Liver (tissue), 3 donors: ENCODE results near the gene MCU.

Source experiments
- CTCF ChIP-seq: fragments of 150-350 bp; IDR thresholded peaks from 2 replicates; pipeline ENCODE4 v1.5.1; 2017; ENCODE audit warnings: improper control_type of control experiment, low read depth, low read length; ENCODE audit not compliant: missing input control
- EGR1 ChIP-seq, 2 donors: IDR thresholded peaks; 2 replicates each; pipeline ENCODE4 v1.6.1; 2016 to 2018; ENCODE audit warnings: antibody characterized with exemption in 2 of 2, low read depth in 2 of 2
- FOXA1 ChIP-seq: IDR thresholded peaks from 2 replicates; pipeline ENCODE4 v1.6.1; 2016; ENCODE audit warnings: antibody characterized with exemption
- GABPA ChIP-seq, 2 donors: IDR thresholded peaks in 1 of 2; conservative IDR thresholded peaks in 1 of 2; 2 replicates each; pipeline ENCODE4 v1.6.1; 2016; ENCODE audit warnings: antibody characterized with exemption in 2 of 2, mild to moderate bottlenecking in 1 of 2, moderate library complexity in 1 of 2
- REST ChIP-seq: IDR thresholded peaks from 2 replicates; pipeline ENCODE4 v1.6.1; 2016; ENCODE audit warnings: antibody characterized with exemption, mild to moderate bottlenecking
- RXRA ChIP-seq, 2 donors: IDR thresholded peaks; 2 replicates each; pipeline ENCODE4 v1.6.1; 2017 to 2018; ENCODE audit warnings: antibody characterized with exemption in 2 of 2, mild to moderate bottlenecking in 1 of 2
- SP1 ChIP-seq: IDR thresholded peaks from 2 replicates; pipeline ENCODE4 v1.6.1; 2018; ENCODE audit warnings: antibody characterized with exemption, mild to moderate bottlenecking
- ZBTB33 ChIP-seq: IDR thresholded peaks from 2 replicates; pipeline ENCODE4 v1.6.1; 2016; ENCODE audit warnings: antibody characterized with exemption
- donor health status: healthy.
- donor health status: healthy.

GRCh38 chr10:72691470-72691862 is 477 bp upstream of the MCU start:
- TF ChIP-seq CTCF, result no peak
- TF ChIP-seq ZBTB33, result no peak
- no peak for TF ChIP-seq FOXA1
- no peak for TF ChIP-seq GABPA (IDR thresholded peaks at IDR 0.05 in 1 of 2, conservative IDR thresholded peaks at IDR 0.05 in 1 of 2)
- no peak for TF ChIP-seq SP1
- no peak for TF ChIP-seq EGR1 (IDR thresholded peaks at IDR 0.05; ENCODE audit: low read depth in 2 of 2)
- no peak for TF ChIP-seq REST
- no peak for TF ChIP-seq RXRA (IDR thresholded peaks at IDR 0.05)
